ENCODE results near the gene RAET1L.
"Not testable (repeated sequence)": the region's sequence is repeated elsewhere in the genome, so short reads cannot be mapped to it uniquely, and the experiment has no call there.

The RAET1L gene

GRCh38 chr6:150015281-150016001 lies 9.9 kb downstream of the RAET1L start:
- not testable (repeated sequence) for DNase-seq

- not testable (repeated sequence) for DNase-seq
Observed at GRCh38 chr6:150014623-150015280, 10.6 kb downstream of the RAET1L start.

GRCh38 chr6:150013785-150014622 lies 11.3 kb downstream of the RAET1L start:
- DNase-seq: not testable (repeated sequence)

GRCh38 chr6:150012846-150013784 lies 12.2 kb downstream of the RAET1L start:
- not testable (repeated sequence) for DNase-seq

- DNase-seq: no peak
Observed at GRCh38 chr6:150008588-150008987, 16.7 kb downstream of the RAET1L start.

GRCh38 chr6:150006961-150007464 lies 18.3 kb downstream of the RAET1L start:
- peak in 1 of 4 experiments; percentile 14 for DNase-seq

- DNase-seq: no peak
Observed at GRCh38 chr6:150005761-150006651, 19.3 kb downstream of the RAET1L start.

- DNase-seq: peak; percentile 39 to 82 (median 66)
Observed at GRCh38 chr6:150004783-150005717, 20.3 kb downstream of the RAET1L start.

GRCh38 chr6:150004101-150004782 lies 21.1 kb downstream of the RAET1L start:
- no peak for DNase-seq

- DNase-seq: not testable (repeated sequence)
Observed at GRCh38 chr6:150003599-150003998, 21.7 kb downstream of the RAET1L start.

GRCh38 chr6:150002710-150003109 lies 22.6 kb downstream of the RAET1L start:
- DNase-seq: no peak

GRCh38 chr6:150001295-150002008 lies 23.9 kb downstream of the RAET1L start:
- DNase-seq: no peak

GRCh38 chr6:149999636-150000035 lies 25.7 kb downstream of the RAET1L start:
- DNase-seq: no peak

GRCh38 chr6:149995971-149996370 lies 29.4 kb downstream of the RAET1L start:
- DNase-seq: no peak

GRCh38 chr6:149995235-149995750 lies 30.0 kb downstream of the RAET1L start:
- no peak for DNase-seq

- DNase-seq: no peak
Observed at GRCh38 chr6:149991838-149992237, 33.5 kb downstream of the RAET1L start.

GRCh38 chr6:149991472-149991795 lies 33.9 kb downstream of the RAET1L start:
- not testable (repeated sequence) for DNase-seq
